Epidermal melanocyte (primary cell): ENCODE results near the gene GPR55.
"Not testable (repeated sequence)": the region's sequence is repeated elsewhere in the genome, so short reads cannot be mapped to it uniquely, and the experiment has no call there.

Experiments used
- DNase-seq: peaks from one replicate; pipeline ENCODE4 v3.0.0; 2011; ENCODE audit warnings: low spot score; ENCODE audit not compliant: insufficient read length

GPR55 gene

GRCh38 chr2:230924470-230925341 is at the start of gene GPR55:
GPR55 (minus strand) TSS chr2:230925242; CDS start chr2:230910962, 14,280 bp downstream.
- DNase-seq, result no peak

- no peak for DNase-seq
Observed at GRCh38 chr2:230974096-230974913, 49.3 kb upstream of the GPR55 start.

- DNase-seq, result no peak
Observed at GRCh38 chr2:230972046-230972445, 47.0 kb upstream of the GPR55 start.

- DNase-seq, result no peak
Observed at GRCh38 chr2:230969659-230970015, 44.6 kb upstream of the GPR55 start.

GRCh38 chr2:230968921-230969658 is 44.0 kb upstream of the GPR55 start:
- no peak for DNase-seq

GRCh38 chr2:230968314-230968713 is 43.3 kb upstream of the GPR55 start:
- not testable (repeated sequence) for DNase-seq

GRCh38 chr2:230967113-230967512 is 42.1 kb upstream of the GPR55 start:
- no peak for DNase-seq

- no peak for DNase-seq
Observed at GRCh38 chr2:230964136-230964730, 39.2 kb upstream of the GPR55 start.

- DNase-seq, result no peak
Observed at GRCh38 chr2:230961091-230961491, 36.0 kb upstream of the GPR55 start.

GRCh38 chr2:230960026-230960425 is 35.0 kb upstream of the GPR55 start:
- DNase-seq, result no peak

GRCh38 chr2:230958820-230959756 is 34.0 kb upstream of the GPR55 start:
- DNase-seq, result no peak

- no peak for DNase-seq
Observed at GRCh38 chr2:230957756-230958391, 32.8 kb upstream of the GPR55 start.

- peak; percentile 52 for DNase-seq
Observed at GRCh38 chr2:230956827-230957755, 32.0 kb upstream of the GPR55 start.

- DNase-seq, result no peak
Observed at GRCh38 chr2:230955163-230955737, 30.2 kb upstream of the GPR55 start.

GRCh38 chr2:230954746-230955145 is 29.7 kb upstream of the GPR55 start:
- DNase-seq, result no peak

- DNase-seq, result no peak
Observed at GRCh38 chr2:230953845-230954244, 28.8 kb upstream of the GPR55 start.

GRCh38 chr2:230952226-230952956 is 27.3 kb upstream of the GPR55 start:
- no peak for DNase-seq

GRCh38 chr2:230951396-230951795 is 26.4 kb upstream of the GPR55 start:
- DNase-seq, result no peak
